ENCODE measurements around the gene TEX2.
"Not testable (repeated sequence)": the region's sequence is repeated elsewhere in the genome, so short reads cannot be mapped to it uniquely, and the experiment has no call there.

TEX2 gene

DNA sequence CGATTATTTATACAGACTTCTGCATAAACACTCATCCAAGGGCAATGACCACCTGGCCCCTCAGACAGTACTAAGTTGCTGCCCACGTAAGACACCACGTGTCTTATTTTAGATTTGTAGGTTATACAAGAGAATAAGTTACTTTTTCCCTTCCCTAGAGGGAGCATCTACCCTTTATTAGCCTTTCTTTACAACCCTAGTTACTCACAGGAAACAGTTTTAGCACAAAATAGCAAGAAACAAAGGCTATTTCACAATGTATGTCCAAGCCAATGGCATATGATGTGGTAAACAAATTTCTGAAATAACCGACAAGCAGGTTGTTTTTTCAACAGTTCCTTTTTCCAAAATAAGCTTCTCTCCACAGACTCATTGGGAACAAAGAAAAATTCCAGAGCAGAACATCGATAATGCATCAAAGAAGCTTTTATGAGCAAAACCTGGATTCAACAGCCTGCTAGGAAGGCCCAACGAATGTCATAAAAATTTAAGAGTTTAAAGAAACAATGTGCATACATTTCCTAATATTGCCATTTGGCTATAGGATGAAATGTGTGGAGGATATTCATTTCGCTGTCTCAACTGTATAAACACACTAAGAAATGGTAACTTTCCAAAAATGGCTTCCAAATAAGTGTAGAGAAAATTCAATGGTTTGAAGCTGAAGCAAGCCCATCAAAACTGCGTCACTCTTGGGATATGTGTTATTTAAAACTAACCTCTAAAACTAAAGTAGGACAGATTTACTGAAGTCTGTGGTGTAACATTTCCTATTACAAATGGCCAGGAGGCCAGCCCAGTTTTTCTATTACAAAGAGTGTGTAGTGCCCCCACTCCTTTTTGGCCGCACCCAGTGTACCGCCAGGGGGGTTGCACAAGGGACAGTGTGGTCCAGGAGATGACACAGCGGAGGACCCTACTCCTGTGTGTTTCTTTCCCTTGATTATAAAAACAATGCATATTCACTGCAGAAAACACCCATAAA is 82.7 kb downstream of the TEX2 start:
- peak; percentile 84 to 93 for DNase-seq

DNA sequence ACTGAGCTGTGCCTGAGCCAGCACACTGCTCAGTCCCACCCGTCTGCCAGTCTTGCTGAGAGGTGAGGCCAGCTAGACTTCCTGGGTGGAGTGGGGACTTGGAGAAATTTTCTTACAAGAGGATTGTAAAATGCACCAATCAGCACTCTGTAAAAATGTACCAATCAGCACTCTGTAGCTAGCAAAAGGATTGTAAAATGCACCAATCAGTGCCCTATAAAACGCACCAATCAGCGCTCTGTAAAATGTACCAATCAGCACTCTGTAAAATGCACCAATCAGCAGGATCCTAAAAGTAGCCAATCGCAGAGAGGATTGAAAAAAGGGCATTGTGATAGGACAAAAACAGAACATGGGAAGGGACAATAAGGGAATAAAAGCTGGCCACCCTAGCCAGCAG is 84.0 kb downstream of the TEX2 start:
- DNase-seq, result not testable (repeated sequence)

DNA sequence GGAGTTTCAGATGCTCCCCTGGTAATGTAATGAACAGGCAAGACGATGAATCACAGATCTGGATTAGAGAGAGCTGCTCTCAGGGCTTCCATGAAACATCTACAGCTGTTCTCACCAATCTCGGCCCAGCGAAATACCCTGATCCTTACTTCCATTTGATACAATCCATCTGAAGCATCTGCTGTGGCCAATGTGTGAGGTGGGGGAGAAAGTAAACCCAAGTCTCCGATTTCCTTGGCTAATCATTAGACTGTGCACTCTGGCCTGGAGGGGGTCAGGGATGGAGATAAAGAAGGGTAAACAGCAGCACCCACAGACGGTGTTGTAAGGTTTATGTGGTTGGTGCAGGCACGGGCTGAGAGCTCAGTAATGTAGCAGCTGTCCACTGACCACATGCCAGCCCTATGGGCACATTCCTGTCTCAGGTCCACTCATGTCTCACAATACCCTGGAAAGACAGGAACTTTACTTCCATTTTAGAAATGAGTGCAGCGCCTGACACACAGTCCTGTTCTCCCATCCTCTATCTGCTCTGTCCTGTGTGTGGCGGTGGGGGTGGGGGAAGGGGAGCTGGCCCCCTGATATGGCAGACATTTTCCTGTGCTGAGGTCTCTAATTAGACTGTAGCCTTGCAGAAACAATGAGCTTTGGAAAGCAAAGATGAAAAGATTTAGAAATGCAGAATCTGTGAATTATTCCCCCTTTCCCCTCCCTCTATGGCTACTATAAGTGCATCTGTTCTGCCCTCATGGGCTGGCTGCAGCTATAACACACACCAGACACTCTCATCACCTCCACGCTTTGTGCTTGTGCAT is 84.8 kb downstream of the TEX2 start:
- DNase-seq, result no peak

DNA sequence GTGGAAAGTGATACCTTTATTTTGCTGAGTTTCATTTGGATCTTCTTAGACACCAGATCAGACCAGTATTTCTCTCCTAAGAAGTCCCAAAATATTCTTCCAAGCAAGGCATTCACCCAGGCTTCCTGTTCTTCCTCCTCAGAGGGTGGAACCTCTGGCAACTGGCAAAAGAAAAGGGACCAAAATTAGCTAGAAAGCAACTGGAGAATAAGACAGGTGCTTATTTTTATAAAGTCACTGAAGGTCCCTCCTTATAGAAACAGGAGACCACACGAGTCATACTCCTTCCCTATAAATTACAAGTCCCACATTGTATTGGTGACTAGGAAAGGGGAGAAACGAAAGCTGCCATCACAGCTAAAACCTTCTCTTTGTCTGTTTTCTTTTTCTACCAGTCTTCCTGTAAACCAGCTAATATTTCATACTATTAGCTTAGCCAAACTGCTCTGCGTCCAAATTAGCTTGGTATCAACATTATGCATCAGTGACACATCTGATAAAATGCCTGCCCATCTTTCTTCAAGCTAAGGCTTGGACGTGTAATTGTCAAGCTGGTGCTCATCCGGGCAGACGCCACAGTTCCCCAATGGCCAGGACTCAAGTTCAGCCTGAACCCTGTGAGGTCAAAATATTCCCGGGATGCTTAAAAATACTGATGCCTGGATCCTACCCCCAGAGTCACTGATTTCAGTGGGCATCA is 85.6 kb downstream of the TEX2 start:
- DNase-seq, result no peak

DNA sequence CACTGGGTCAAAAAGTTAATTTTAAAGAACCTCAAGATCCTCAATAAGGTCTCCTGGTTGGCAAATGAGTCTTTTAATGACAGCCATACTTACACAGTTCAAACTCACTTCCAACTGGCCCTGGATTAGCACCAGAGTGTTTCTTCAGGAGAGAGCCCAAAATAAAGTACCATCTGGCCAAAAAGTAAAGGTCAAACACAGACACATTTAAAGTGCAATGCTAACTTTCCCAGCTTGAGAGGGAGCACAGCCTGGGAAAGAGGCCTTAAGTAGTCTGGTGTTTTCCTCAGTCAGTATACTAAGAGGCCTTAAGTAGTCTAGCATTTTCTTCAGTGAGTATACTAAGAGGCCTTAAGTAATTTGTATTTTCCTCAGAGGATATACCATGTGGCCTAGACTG is 86.5 kb downstream of the TEX2 start:
- DNase-seq, result no peak

DNA sequence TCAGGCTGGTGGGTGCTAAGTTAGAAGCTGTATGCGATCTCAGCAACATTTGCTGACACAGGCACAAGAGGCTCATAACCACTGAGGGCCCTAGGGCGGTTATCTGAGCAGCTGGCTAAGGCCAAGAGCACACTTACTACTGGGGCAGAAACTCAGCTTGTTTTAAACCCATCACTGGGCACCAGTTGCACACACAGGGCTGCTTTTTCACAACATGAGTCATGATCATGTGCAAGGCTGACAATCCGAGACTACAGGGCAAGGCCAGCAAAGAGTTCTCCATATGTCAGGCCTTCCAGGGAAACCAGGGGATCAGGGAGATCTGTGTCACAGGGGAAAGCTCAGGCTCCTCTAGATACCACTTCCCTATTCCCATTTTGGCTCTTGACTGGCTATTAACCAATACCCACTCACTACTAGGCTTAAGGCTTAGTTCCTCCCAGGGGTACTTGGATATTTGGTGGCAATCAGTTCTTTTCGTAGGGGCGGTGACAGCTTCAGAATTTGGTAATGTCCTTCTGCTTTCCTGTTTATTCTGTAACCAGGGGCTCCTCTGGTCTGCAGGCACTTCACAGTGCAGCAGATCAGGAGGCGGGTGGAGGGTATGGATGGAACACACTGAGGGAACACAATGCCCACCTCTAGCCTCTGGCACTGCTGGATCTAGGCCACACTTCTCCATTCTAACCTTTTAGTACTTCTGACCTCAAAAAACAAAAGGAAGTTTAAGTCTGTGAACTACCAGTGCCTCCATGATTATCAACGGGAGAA is 88.2 kb downstream of the TEX2 start:
- DNase-seq, result peak; percentile 45 to 71

DNA sequence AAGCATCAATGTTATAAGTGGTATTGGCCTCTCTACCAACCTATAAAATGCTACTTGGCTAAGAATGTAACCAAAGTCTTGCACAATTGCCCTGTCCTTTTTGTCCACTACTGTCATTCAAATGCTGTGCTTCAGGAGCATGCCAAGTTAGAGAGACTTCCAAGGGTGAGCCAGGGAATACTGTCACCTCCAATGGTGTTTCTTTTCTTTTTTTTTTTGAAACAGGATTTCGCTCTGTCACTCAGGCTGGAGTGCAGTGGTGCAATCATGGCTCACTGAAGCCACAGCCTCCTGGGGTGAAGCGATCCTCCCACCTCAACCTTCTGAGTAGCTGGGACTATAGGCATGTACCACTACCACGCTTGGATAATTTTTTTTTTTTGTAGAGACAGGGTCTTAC is 89.4 kb downstream of the TEX2 start:
- DNase-seq, result no peak

DNA sequence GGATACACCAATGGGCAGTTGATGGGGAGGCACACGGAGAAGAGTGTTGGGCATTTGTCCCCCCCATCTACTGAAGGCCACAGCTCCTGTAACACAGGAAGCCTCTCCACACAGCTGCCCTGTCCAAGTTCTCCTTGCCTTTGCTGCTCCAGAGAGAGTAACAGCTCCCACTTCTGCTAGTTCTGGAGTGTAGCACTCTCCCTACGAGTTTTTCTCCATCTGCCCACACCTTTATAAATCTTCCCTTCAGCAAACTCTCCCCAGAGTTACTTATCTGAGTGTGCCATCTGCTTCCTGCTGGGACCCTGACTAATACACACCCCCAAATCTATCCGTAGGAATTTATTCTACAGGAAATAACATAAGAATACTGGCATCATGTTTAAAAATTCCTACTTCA is 90.5 kb downstream of the TEX2 start:
- DNase-seq, result no peak

DNA sequence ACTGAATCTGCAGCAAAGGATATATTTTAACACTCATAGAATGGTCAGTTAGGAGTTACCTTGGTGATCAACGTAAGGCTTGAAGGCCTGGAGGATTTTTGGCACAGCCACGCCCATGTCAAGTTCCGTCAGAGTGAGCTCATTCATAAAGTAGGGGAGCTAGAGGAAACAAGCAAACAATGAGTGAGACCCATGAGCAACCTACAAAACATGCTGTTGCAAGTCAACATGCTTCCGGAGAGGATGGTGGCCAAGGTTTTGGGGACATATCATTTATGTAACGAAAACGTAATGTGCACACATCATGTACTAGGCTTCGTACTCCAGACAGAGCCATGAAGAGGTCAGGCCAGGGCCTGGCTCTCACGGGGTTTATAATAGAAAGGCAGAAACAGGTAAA is 92.0 kb downstream of the TEX2 start:
- no peak for DNase-seq

DNA sequence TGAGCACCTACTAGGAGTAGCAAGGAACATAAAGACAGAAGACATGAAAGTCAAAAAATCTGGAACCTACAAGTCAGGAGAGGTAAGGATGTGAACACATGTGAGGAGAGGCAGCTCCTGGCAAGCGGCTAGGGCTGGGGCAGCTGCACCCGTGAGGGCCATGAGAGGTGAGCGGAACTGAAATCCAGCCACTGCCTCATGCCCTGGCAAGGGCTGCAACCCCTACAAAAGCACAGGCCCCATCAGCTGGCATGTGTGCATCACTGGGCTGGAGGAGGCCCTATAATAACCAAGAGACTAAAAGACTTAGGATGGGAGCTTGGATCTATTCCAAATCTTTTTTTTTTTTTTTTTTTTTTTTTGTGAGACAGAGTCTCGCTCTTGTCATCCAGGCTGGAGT is 92.8 kb downstream of the TEX2 start:
- no peak for DNase-seq

DNA sequence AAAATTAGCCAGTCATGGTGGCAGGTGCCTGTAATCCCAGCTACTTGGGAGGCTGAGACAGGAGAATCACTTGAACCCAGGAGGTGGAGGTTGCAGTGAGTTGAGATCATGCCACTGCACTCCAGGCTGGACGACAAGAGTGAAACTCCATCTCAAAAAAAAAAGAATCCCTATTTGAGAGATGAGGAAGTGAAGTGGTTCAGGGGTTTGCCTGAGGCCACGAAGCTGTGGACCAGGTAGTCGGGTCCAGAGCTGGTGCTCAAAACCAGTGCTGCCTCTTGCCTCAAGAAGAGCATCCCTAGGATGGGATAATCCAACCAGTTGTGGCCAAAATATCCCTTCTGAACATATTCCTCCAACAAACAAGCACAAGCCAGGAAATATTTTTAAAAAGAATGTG is 95.4 kb downstream of the TEX2 start:
- DNase-seq, result not testable (repeated sequence)

DNA sequence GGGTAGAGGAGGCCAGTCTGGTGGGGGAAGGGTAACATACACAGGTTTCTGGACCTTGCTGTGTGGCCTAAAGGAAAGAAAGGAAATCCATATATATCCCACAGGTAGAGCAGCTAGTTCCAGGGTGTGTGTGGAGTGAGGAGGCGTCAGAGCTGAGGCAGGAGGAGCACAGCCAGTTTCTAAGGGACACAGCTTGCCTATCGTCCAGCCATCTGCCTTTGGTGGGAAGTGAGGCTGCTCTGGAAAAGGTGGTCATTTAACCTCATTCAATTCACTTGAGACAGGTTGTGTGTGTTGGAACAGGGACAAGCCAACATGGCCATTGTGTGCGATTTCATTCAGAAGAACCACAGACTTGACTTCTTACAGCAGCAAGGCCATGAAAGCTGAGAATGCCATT is 96.2 kb downstream of the TEX2 start:
- no peak for DNase-seq

DNA sequence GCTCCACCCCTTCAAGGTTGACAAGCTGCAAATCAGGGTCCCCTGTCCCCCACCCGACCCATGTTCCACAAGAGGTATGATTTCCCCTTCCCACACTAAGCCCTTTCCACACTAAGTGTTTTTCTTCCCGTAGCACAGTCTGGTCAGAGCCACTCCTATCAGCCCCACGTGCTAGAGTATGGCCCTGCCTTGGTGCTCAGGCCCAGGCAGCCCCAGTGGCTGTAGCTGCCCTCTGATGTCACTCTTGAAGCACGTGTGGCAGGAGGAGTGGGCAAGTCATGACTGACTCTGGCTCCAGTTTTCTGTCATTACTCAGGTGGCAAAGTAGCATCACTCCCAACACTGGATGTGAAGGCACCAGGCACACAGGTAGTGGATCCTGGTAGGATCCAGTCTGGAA is 97.7 kb downstream of the TEX2 start:
- DNase-seq, result no peak

DNA sequence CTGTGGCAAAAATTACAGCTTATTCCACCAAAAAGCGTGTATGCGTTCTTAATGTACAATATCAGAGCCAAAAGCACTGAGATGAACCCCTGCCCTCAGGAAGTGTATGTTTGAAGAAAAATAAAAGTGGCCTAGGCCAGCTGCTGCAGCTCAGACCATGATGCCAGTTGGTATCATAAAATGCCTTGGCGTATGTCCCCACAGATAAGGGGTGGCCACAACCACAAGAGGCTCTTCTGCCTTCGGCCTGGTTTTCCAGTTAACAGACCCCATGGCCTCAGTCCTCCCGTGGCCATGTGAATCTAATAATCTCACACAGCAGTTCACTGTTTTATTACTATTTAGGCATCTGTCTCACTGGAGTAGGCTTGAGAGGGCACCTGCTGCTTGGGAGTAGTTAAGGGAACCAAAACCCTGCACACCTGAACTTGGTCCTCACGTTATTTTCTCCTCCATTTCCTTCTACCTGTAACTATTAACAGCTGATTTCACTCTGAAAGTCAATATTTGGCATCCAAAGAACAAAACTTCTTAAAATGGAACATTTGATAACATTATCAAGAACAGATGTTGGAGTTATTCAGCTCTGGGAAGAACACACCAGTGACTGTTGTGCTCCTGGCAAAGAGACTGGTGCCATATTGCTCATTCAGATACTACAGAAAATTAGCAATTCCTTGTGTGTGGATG is 98.3 kb downstream of the TEX2 start:
- DNase-seq, result no peak

DNA sequence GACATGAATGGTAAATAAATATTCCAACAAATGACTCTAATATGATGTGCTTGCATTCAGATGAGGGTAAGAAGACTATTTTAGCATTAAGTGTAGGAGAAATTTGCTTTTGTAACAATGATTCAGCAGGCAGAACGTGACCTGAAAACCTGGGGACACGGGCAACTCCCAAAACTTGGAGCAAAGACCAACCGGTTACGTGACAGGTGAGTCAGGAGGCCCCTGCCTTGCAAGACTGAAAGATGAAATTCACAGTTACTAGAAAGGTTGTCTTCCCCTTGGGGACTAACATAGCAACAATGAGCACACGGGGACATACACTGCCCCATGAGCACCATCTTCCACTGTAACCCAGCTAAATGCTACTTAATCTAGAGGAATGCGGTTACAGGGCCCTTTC is 99.6 kb downstream of the TEX2 start:
- DNase-seq, result no peak

DNA sequence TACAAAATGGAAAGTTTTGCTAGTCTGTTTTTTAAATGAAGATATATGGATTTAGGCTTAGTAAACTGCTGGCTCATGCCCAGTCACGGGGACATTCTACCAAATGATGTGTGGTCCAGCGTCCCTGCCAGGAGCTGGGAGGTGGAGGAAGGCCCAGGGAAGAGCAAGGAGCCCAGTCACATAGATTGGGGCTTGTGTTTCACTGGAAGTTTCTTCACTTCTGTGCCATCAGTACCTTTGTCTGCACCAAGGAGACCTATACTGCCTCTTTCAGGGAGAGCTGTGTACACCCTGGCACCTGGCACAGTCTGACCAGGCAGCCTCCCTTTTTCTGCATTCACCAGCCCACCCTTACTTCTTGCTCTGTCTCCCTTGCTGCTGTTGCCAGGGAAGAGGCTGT is 100.5 kb downstream of the TEX2 start:
- no peak for DNase-seq

DNA sequence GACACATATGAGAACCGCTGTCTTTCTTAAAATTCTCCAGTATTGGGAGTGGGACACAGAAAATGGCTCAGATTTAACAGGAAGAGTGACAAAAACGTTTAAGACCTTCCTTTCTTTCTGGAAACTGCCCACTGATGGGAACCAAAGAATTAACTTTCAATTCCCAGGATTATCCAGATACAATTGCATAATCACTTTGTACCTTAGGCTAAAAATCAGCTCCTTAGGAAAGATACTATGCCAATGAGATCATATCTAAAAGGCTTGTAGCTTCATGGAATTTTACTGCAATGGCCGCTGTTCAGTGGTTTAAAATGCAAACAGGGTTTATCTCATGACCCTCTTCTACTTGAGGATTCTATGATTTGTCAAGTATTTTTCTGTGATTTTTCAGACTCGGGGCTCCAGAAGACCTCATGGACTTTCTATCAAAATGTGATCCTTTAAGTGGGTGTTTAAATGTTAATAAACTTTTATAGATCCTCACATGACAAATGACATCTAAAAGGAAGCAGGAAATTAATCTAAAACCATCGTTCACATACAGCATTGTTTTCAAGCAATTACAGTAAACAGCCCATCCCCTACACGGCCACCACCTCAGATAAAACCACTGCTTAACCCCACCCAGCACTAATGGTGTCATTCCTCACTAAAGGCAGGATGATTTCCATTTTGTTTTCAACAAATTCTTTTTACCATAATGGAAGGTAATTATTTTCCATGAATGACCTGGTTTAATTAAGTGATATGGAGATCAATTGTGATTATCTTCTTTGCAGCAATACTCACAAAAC is 101.5 kb downstream of the TEX2 start:
- no peak for DNase-seq

DNA sequence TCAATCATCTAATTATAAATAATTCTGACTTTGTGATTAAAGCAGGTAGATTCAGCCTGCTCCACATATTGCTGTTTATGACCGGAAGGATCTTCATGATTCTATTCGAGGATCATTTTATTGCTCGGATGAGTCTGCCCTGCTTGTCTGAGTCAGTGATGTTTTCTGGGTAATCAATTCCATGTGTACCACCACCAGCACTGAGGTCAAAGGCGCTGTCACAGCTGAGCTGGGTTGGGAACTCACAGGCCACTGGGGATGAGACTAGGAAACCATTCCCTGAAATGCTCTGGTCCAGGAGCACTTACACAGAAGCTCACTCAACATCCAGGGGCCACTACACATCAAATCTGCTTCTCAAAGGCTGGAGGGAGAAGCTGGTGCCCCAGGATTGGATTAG is 102.7 kb downstream of the TEX2 start:
- DNase-seq, result no peak

DNA sequence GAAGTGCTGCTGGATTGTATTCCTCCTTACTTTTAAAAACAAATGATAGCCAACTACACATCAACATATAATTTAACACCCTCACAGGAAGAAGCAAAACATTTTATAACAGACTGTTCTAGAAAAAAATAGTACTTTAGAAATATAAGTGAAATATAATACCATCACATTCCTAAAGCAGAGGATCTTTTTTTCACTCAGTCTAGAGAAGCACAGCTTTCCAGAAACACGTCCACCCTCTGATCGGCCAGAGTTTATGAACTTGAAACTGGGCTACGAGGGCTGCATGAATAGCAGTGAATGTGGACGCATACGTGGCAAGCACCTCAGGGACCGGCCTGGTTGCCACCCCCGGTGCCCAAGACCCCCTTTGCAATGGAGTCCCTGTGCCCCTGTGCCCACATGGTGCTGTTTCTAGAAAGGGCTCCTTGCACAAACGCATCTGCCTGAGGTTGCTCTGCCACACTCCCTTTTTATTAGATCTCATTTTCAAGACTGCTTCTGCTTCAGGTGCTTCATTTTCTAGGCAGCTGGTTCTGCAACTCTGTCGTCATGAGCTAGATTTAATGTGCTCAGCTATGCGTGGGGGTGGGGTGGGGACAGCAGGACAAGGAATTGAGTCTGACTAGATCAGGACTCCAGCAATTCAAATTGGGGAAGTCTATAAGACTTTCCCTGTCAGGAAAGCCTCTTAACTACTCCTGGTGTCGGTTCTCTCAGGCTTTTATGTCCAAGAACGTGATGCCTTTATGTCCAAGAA is 104.0 kb downstream of the TEX2 start:
- no peak for DNase-seq

DNA sequence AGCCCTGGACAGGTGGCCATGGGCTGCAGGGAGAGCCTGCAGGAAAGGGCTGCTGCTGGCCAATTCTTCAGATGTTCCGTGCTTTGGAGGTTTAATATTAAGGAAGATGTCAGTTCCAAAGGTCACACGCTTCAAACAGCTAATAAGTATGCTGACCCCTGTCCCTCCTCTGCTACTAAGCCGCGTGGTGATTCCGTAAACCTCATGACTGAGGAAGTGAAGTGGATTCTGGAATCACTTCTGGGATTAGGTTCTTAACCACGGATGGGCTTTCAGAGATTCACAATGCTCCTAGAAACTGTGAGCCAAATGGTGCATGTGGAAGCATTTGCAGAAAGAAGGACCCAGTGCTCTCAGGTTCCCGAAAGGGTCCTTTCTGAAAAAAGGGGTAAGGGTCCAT is 104.7 kb downstream of the TEX2 start:
- no peak for DNase-seq

Data from AML-193 (cell line).